ENCODE data around the gene SLFN11. TPM values are rescaled to one million over a fixed set of nuclear protein-coding genes. Genes with fewer than 3 reads are reported as not detected.

The SLFN11 gene
- total RNA-seq, 4 donors from 2014 or later: 53.7 to 79.6 (median 61.8) TPM

DNA sequence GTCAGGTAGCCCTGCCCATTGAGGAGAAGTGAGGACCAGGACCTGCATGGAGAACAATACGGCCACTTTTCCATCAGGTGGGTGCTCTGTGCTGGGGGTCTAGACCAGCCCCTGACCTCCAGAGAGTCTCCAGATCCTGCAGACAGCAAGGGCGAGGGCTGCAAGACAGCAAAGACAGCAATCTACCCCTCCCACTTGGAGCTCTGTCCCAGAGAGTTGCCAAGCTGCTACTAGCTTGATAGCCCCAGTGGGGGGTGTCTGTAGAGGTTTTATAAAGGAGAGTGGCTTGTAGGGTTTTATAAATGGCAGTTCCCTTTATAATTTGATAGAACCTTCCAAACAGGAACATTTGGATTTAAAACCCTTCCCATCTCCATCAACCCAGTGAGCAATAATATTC is 16.7 kb upstream of the SLFN11 start:
- TF ChIP-seq CTCF (IDR thresholded peaks at IDR 0.05; ENCODE audit: low read depth): no peak

DNA sequence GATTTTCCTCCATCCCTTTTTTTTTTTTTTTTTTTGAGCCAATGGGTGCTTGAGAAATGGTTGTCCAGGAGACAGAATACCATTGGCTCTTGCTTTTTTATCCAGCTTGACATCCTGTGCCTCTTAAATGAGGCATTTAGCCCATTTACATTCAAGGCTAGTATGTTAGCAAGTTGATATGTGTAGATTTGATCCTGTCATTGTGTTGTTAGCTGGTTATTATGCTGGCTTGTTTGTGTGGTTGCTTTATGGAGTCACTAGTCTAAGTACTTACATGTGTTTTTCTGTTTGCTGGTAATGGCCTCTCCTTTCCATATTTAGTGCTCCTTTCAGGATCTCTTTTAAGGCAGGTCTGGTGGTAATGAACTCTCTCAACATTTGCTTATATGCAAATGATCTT is 14.1 kb upstream of the SLFN11 start:
- no peak for TF ChIP-seq CTCF (IDR thresholded peaks at IDR 0.05; ENCODE audit: low read depth)

DNA sequence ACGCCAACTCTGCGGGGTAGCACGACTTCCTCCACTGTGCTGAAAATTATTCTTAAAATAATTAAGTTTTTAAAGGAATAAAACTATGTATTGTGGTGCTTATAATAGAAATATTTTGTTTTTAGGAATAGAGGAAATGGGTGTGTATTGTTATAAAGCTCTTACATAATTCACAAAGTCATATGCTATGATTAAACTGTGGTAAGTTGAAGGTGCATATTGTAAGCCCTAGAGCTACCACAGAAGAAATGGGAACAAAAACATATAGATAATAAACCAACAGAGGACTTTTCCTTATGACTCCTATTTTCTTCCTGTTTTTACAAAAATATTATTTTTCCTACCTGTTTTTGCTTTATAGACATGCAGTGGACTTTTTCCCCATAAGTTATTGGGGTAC is 4.3 kb upstream of the SLFN11 start:
- TF ChIP-seq CTCF (IDR thresholded peaks at IDR 0.05; ENCODE audit: low read depth): no peak

- no peak for TF ChIP-seq CTCF (IDR thresholded peaks at IDR 0.05; ENCODE audit: low read depth)
Measured at GRCh38 chr17:35377068-35377467, 3.6 kb upstream of the SLFN11 start.

- TF ChIP-seq CTCF (IDR thresholded peaks at IDR 0.05; ENCODE audit: low read depth): no peak
Measured at GRCh38 chr17:35376245-35376644, 2.8 kb upstream of the SLFN11 start.

DNA sequence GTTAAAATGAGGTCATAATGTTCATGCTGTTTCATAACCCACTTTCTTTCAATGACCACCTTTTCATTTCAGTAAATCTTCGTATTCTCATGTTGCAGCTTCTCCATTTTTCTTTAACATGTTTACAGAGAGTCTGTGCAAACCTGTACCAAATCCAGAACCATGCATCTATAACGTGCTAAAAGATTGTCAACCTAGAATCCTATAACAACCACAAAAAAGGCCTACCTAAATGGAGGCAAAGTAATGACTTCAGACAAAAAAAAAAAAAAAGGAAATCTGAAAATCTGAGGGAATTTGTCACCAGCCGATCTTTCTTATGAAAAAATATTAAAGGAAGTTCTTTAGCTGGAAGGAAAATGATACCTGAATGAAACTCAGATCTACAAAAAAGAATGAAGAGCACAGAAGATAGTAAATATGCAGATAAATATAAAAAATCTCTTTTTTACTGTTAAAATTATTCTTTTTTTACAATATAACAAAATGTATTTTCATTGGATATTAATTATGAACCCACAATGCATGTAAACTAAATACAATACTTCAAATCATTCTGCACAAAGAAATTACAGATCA is 1.4 kb upstream of the SLFN11 start:
- TF ChIP-seq CTCF (IDR thresholded peaks at IDR 0.05; ENCODE audit: low read depth): no peak

- no peak for TF ChIP-seq CTCF (IDR thresholded peaks at IDR 0.05; ENCODE audit: low read depth)
Measured at GRCh38 chr17:35373984-35374765, 754 bp upstream of the SLFN11 start.

Measured in subcutaneous adipose tissue (tissue), 4 donors.